GM10266 (cell line): Measurements from ENCODE around the gene ST6GALNAC3.

Source experiments
- DNase-seq: peaks from one replicate; pipeline ENCODE4 v3.0.0; 2012; ENCODE audit errors: extremely low spot score
- CTCF ChIP-seq: IDR thresholded peaks from 2 replicates; pipeline ENCODE4 v1.5.1; 2012; ENCODE audit warnings: mild to moderate bottlenecking, low read depth; ENCODE audit not compliant: control insufficient read depth, insufficient read depth; ENCODE audit errors: missing control alignments

ST6GALNAC3 gene

GRCh38 chr1:76482272-76482671 is 407.7 kb downstream of the ST6GALNAC3 start:
- no peak for TF ChIP-seq CTCF
- DNase-seq: no peak

GRCh38 chr1:76491737-76492136 is 417.2 kb downstream of the ST6GALNAC3 start:
- no peak for DNase-seq
- no peak for TF ChIP-seq CTCF

- DNase-seq: no peak
- no peak for TF ChIP-seq CTCF
Observed at GRCh38 chr1:76492752-76493430, 418.3 kb downstream of the ST6GALNAC3 start.

GRCh38 chr1:76494807-76495206 is 420.3 kb downstream of the ST6GALNAC3 start:
- TF ChIP-seq CTCF: no peak
- peak; percentile 12 for DNase-seq

GRCh38 chr1:76496871-76497270 is 422.3 kb downstream of the ST6GALNAC3 start:
- TF ChIP-seq CTCF: no peak
- no peak for DNase-seq

GRCh38 chr1:76500116-76500515 is 425.6 kb downstream of the ST6GALNAC3 start:
- TF ChIP-seq CTCF: no peak
- no peak for DNase-seq

GRCh38 chr1:76501136-76501535 is 426.6 kb downstream of the ST6GALNAC3 start:
- no peak for DNase-seq
- TF ChIP-seq CTCF: no peak
